Right kidney (tissue), 1 donor: Measurements from ENCODE around the gene RASGRF2.
"Not testable (repeated sequence)": the region's sequence is repeated elsewhere in the genome, so short reads cannot be mapped to it uniquely, and the experiment has no call there.

Source experiments
- DNase-seq: peaks from one replicate; pipeline ENCODE4 v3.0.0-alpha.2; 2016

Gene RASGRF2

DNA sequence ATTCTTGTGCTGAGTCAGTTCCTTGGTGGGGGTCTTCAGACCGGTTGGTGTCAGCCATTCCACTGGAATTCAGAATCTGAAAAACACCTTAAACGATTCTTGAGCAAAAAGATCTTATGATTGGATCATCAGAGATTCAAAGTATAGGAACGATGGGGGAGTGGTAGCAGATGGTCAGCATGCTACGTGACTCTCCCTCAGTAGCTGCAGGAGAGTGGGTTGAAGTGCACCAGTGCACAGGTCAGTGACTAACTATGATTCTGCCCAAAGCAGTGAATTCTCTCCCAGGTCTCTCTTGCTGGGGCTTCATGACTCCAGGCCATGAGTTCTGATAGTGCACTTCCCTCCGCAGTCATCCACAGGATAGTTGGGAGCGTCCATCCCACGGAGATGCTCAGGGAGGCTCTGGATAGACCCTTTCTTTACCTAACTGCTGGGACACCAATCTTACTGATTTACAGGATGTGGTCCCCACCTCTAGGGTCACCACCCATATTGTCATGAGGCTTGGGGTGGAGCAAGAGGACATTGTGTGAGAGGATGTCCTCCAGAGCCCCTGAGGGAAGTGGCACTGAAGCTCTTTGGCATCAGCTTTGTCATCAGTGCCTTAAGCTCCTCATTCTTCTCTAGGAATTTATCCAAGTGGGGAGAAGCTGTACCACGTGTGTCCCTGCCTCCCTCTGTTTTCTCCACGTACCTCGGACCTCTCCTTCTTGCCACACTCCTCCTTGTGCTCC is 62.0 kb downstream of the RASGRF2 start:
- no peak for DNase-seq

DNA sequence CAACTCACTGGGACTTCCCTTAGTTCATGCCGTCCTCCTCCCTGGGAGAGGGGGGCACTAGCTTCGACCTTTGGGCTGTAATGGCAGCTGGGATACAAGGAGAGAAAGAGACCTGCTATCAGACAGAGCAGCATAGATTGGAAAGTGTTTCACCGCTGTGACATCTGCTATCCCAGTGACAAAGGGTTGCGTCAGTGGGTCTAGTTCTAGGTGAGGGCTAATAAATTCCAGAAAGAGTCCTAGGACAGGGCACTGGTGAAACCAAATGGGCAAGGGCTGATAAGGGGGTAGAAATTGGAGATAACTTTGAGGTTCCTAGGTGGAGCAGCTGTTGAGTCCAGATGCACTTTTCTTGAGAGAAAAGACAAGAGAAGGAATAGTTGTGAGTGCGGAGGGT is 62.5 kb downstream of the RASGRF2 start:
- DNase-seq: no peak

DNA sequence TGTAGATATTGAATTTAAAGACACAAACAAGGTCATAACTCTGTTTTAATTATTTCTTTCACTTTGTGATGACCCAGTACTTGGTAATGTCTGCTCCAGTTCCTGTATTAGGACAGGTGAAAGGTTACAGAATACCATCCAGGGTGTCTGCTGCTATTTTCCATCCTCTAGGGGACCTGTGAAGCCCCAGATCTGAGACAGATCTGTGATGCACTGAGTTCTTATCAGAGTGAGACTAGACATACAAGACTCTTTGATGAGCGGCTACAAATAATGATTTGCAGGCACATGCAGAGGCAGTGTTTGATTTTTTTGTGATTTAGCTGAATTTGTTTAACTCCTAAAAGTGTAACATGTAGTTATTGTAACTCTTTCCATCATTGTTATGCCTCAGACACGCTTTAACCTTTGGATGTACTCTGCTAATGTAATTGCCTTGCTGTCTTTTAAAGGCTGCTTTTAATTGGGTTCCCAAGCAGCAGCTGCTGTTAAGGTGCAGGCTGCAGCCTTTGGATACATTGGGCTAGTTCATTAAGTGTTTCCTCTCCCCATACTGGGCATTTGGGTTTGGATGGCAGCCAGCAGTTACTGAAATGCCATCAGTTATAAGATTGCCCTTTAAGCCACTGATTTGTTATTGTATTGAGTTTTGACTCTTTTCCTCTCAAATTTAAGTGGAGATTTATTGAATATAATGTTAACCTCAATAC is 63.3 kb downstream of the RASGRF2 start:
- DNase-seq: no peak

DNA sequence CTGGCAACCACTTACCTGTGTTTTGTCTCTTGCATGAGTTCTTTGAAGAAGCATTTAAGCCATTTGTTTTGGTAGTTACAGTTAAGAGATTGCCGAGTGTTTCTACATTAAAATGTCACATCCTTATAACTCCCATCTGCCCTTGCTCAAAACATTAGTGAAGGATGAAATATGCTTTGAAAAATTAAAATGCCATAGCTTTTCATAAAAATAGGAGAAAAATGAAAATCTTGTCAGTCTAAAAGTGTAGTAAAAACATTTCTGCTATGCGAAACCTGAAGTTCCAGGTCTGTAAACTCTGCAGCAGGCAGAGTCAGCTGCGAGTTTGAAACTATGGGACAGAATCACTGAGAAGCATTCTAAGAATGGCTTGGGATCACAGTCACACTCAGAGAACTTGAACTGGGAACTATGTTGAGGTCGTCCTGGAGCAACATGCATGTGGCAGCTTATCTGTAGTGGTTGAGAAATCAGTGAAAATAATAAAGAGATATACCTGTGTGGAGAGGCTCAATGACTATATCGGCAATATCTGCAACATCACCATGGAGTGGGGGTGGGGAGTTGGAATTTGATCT is 67.4 kb downstream of the RASGRF2 start:
- DNase-seq: no peak

DNA sequence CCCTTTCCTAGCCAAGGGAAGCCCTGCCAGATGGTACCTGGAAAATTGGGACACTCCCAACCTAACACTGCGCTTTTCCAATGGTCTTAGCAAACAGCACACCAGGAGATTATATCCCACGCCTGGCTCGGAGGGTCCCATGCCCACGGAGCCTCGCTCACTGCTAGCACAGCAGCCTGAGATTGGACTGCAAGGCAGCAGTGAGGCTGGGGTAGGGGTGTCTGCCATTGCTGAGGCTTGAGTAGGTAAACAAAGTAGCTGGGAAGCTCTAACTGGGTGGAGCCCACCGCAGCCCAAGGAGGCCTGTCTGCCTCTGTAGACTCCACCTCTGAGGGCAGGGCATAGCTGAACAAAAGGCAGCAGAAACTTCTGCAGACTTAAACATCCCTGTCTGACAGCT is 68.7 kb downstream of the RASGRF2 start:
- DNase-seq: not testable (repeated sequence)

DNA sequence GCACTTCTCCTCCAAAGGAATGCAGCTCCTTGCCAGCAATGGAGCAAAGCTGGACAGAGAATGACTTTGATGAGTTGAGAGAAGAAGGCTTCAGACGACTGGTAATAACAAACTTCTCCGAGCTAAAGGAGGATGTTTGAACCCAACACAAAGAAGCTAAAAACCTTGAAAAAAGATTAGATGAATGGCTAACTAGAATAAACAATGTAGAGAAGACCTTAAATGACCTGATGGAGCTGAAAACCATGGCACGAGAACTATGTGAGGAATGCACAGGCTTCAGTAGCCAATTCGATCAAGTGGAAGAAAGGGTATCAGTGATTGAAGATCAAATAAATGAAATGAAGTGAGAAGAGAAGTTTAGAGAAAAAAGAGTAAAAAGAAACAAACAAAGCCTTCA is 69.6 kb downstream of the RASGRF2 start:
- not testable (repeated sequence) for DNase-seq

DNA sequence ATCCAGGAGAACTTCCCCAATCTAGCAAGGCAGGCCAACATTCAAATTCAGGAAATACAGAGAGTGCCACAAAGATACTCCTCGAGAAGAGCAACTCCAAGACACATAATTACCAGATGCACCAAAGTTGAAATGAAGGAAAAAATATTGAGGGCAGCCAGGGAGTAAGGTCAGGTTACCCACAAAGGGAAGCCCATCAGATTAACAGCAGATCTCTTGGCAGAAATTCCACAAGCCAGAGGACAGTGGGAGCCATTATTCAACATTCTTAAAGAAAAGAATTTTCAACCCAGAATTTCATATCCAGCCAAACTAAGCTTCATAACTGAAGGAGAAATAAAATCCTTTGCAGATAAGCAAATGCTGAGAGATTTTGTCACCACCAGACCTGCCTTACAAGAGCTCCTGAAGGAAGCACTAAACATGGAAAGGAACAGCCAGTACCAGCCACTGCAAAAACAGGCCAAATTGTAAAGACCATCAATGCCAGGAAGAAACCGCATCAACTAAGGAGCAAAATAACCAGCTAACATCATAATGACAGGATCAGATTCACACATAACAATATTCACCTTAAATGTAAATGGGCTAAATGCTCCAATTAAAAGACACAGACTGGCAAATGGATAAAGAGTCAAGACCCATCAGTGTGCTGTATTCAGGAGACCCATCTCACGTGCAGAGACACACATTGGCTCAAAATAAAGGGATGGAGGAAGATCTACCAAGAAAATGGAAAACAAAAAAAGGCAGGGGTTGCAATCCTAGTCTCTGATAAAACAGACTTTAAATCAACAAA is 70.3 kb downstream of the RASGRF2 start:
- not testable (repeated sequence) for DNase-seq

DNA sequence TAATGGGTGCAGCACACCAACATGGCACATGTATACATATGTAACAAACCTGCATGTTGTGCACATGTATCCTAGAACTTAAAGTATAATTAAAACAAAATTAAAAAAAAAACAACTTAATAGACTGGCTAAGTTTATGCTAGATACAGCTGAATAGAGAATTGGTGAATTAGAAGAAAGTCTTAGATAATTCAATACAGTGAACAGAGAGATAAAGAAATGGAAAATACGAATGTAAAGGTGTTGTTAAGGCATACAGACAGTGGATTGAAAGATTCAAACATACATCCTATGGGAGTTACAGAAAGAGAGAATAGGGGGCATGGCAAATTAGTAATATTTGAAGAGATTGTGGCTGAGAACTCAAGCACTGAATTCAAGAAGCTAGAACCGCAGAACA is 75.4 kb downstream of the RASGRF2 start:
- DNase-seq: no peak

DNA sequence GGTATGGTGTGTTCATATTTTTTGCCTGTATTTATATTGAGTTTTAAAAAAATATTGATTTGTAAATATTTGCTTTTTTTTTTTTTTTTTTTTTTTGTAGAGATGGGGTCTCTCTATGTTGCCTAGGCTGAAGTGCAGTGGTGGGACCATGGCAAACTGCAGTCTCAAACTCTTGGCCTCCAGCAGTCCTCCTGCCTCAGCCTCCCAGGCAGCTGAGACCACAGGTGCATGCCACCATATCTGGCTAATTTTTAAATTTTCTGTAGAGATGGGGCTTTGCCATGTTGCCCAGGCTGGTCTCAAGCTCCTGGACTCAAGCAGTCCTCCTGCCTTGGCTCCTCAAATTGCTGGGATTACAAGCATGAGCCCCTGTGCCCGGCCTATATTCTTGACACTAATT is 78.3 kb downstream of the RASGRF2 start:
- no peak for DNase-seq

DNA sequence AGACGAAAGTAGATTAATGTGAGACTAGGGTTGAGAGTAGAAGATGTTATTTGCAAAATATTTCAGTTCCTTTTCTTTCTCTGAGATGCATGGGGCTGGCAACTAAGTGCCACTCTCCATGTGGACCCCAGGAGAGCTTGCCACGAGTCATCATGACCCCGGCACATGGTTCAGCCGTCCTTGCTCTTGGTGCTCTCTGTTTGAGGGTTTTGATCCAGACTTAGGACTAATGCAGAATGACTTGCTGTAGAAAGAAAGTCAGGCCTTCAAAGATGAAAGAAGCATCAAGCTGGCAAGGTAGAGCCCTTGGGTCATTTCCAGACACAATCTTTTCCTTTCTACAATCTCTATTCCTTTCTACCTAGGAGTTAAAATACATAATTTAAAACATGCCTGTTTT is 84.7 kb downstream of the RASGRF2 start:
- no peak for DNase-seq

DNA sequence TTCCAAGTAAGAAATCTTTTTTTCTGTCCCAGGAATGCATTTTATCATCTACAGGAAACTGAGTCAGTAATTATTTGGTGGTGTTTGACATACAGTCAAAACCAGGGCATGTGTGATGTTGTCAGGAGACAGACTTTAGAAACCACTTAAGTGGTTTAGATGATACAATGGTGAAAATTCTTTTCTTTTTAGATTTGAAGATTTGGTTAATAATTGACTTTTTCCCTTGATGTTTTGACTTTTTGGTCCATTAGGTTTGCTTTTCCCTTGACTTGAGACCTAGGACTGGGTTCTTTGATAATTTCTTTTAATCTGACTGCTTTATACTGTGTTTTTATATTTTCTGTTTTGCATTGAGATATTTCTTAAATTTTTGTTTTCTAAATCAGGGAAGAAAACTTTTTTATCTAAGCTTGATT is 85.2 kb downstream of the RASGRF2 start:
- no peak for DNase-seq

DNA sequence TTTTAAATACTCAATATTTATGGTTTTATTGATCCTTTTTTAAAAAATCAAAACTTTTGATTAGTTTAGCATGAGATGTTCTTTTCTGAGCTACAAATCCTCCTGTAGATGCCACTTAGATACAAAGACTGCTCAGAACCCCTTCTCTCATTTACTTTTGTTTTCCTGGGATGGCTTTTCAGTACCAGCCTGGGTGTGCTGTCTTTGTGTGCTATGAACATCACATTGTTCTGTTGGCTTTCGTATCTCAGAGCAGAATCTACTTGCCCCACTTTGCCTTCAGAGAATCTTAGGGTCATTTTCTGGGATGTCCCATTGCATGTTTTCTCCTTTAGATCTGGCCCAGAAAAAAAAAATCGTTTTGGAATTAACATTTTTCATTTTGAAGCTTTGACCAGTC is 85.9 kb downstream of the RASGRF2 start:
- DNase-seq: no peak

DNA sequence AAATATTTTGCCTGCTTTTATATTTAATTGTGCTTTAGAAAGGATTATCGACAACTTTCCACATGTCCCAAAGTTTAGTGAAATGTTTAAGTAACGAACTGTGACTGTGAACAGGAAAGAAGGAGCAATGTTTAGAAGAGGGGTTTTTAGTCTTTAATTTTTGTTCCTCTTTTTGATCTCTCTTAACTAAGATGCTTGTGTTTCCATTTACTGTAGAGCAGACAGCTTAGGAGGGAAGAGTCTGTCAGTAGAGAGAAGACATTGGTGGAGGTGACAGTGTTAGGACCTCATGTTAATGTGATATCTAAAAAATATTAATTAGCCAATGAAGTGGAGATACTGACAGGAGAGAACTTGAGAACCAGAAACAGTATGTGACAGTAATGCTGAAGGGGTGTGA is 92.2 kb downstream of the RASGRF2 start:
- no peak for DNase-seq

DNA sequence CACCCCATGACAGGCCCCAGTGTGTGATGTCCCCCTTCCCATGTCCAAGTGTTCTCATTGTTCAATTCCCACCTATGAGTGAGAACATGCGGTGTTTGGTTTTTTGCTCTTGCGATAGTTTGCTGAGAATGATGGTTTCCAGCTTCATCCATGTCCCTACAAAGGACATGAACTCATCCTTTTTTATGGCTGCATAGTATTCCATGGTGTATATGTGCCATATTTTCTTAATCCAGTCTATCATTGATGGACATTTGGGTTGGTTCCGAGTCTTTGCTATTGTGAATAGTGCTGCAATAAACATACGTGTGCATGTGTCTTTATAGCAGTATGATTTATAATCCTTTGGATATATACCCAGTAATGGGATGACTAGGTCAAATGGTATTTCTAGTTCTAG is 93.1 kb downstream of the RASGRF2 start:
- DNase-seq: not testable (repeated sequence)

DNA sequence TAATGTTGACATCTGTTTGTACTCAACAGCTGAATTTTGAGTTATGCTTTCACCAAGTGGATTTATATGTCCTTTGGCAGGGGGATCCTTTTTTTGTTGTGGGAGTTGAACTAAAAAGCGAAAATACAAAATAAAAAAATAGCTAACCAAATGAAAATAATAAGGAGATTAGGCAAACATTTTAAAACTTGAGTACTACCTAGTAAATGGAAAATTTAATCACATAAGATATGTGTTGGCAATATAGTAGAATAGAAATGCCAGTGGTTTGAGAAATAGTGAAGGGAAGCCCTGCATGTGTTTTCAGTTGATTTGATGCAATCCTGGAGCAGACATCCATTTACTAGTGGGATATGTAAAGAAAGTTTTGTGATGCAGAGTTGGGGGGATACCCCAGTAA is 98.0 kb downstream of the RASGRF2 start:
- no peak for DNase-seq

DNA sequence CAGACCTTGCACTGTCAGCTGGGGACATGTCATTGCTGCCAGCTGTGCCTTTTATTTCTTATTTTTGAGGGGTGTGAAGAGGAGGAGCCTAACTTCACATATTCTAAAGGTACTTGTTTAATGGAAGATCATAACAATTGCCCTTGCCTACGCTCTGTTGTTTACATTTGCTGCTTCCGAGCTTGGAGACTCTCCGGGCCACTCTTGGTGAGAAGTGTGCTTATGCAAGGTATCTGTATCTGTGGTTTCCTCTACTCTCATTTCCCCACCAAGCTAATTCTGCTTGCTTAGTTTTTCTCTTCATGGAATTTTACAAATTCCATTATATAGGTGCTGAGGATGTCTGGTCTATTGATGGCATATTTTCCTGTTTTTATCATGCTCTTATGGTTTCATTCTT is 105.3 kb downstream of the RASGRF2 start:
- DNase-seq: no peak

DNA sequence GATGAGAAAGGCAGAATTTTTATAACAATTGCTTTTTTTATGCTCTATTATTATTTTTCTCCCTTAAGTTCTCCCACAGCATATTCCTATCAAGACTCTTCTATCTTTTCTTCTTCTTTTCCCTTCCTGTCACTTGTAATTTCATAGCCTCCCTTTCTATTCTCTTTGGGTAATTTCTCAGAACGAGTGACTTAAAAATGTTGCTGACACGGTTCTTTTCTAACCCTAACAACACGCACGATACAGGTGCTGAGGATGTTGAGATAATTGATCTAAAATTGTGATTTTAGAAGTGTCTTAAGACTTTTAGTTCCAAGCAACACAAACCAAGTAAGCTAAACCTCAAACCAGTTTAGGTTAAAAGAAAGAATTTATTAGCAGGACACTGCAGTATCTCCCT is 105.9 kb downstream of the RASGRF2 start:
- DNase-seq: no peak

DNA sequence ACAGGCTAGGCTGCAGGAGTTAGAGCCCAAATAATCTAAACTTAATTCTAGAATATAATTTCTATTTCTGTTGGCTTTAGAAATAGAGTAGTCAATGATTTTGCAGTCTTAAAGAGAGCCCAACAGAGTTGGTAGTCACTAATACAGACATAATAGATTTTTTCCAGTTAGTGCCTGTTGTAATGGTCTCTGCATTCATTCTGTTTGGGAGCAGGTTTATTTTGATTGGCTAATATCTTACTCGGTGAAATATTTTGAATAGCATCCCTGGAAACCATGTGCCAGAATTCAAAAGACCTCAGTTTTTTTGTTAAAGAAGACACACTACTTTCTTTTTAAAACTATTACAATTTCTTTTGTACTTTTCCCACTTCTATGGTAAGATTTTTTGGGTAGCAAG is 107.2 kb downstream of the RASGRF2 start:
- DNase-seq: no peak

DNA sequence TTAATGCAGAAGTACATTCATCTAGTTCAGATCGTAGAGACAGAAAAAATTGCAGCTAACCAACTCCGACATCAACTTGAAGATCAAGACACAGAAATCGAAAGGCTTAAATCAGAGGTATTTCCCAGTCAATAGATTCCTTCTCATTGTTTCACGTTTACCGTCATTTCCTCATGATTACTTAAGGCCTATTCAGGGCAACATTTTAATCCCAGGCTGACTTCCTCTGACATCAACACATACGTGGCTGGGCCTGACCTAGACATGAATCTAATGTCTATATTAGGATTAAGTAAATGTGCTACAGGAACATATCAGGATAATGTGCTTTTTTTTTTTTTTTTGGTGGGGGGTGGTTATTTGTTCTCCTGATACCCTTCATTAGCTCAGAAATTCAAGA is 107.9 kb downstream of the RASGRF2 start:
- no peak for DNase-seq

DNA sequence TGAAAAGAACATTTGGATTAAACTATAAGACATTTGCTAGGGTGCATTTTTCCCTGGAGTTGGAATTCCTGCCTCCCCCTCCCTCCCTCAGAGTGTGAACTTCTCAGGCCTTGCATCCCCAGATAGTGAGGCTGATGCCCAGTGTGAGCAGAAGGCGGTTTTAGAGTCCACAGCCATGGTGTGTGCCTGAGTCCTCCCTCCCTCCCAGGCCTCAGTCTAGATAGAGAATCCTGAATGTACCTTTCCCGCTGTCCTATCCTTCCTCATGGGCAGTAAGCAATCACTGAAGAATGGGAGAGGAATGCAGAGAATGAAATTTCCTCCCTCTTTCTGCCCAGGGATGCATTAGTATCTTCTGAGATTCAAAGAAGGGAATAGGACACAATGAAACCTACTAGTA is 108.5 kb downstream of the RASGRF2 start:
- DNase-seq: no peak

DNA sequence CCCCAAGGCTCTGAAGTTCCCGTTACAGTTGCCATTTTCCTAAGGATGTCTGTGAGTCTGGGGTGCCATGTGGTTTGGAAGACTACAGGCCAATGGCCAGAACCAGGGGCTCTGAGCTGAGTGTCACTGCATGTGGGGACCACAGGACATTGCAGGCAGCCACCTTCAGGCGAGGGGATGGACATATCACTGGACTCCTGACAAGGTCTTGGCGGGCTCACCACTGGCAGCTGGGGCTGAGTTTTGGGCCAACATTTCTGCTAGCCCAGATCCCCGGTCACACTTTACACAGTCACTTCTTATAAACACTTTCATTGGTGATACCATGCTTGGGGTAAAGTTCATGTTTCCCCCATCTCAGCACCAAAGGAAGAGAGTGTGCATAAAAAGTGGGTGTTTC is 109.8 kb downstream of the RASGRF2 start:
- DNase-seq: no peak

DNA sequence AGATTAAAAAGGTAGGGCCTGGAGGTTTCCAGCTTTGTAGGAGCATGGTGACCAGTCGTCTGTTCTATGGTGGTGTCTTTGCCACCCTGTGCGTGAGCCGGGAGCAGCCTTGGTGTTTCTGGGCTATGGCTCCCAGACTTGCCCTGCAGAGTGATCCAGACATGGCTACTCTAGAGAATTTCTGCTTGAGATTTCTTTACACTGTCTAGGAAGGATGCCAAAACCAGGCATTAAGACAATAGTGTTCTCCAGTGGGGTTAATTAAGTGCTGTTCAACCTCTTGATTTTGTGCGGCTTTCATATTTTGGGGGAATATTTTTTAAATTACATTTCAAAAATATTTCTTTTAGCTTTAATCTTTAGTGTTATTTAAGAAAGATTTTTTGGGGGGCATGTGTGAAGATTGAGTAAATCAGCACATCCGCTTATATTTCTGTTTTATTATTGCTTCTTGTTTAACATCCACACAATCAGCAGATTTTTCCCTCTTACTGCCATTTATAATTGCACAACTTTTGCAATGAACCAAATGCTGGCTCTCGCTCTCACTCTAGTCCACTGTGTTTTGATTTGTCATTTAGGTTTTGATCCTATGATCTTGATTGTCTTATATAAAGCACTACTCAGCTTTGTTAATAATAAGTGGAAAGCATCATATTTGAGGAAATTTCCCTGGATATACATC is 110.5 kb downstream of the RASGRF2 start:
- no peak for DNase-seq
